GM19372 (cell line): Measurements from ENCODE around the gene CSRP2.
A peak's percentile ranks its signal among the peaks of the same experiment; 100 is the strongest.

Source experiments
- ATAC-seq: cut with Tn5 transposase; IDR thresholded peaks from one replicate; pipeline ENCODE4 v1.9.1; 2021; ENCODE audit warnings: mild to moderate bottlenecking, low read depth, moderate library complexity; ENCODE audit not compliant: unreplicated experiment

CSRP2 gene

DNA sequence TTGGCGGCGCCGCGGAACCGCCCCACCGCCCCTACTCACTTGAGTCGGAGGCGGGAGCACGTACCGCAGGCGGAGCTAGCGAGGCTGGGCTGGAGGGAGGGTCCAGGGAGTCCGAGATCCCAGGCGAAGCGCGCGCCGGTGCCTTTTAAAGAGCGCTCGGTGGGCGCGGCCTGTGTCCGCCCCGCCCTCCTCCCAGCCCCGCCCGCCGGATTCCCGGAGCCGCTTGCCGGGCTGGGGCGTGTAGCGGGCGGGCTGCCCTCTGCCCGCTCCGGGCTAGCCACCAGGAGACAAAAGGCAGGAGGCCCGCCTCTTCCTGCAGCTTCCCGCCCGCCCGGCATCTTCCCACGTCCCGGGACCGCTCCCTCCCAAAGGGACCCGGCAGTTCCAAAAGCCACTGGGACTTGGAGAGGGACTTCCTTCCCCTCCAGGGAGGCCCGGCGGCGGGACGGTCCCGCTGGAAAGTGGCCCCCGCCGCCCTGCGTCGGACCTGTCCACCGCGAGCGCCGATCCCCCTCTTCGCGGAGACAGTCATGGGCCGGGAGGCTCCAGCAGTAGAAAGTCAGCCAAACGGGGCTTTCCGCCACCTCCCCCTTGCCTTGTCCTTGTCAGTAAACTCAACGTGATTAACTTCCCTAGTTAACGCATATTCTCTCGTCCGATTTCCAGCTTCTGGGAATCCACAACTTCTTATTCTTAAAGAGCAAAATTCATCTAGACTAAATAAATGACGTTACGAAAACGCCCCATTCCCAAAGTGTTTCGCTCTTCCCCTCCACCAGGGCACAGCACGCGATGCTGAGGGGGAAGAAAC, at the start of gene CSRP2:
CSRP2 (minus strand) TSS at position 121 of the 811 bp plus-strand sequence. CDS start 12,759 bp downstream, outside the sequence.
- ATAC-seq = peak; percentile 82

DNA sequence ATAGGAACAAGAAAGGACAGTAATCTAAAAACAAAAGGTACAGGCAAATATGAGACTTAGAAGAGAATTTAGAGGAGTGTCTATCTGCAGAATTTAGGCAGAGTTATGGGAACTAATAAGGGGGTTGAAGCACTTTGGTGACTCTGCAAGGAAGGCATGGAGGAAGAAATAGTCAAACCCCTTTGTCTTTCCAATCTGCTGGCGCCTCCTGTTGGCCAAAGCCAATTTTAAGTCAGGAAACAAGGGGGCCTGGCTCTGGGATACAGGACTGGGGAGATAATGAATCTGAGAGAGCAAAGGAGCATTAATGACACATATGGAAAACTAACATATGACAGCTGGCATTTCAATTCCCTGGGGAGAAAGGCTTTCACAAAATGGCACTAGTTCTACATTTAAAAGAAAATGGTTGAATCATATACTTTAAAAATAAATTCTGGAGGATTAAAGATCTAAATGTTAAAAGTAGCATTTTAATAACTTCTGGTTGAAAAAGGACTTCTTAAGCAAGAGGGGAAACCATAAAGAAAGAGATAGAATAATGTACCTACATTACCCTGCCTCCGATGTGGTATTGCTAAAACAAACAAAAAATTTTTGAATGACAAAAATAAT, 48.5 kb upstream of the CSRP2 start:
- no peak for ATAC-seq

DNA sequence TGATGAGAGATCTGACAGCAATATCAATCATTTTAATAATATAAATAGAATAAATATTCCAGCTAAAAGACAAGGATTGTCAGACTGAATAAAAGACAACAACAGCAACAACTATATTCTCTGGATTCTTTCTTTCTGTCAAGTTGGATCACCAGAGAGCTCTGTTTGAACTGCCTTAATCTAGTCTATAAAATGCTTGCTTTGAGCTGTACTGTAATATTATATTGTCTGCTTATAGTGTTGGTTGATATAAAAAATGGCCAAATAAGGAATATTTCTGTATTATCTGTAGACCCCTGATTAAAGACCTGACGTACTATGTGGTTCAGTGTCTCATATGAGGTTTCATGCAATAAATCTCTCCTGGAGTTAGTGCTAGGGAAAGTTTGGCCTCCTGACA, 46.3 kb upstream of the CSRP2 start:
- no peak for ATAC-seq

DNA sequence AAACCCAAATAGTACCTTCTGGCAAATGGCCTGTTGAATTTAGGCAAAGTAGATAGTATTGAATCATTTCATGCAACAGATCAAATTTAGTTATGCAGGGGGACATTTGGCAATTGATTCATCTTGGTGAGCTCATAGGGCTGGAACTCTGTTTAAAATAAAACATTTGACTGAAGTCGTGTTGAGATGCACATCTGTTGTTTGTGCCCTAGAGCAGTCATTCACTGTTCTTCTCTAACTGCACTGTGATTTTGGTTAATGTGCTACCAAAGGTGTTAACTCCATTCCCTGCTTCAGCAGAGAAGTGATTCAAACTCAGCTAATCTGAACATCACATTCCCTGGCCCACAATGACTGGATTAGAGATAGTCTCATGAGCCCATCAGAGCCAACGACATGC, 44.0 kb upstream of the CSRP2 start:
- no peak for ATAC-seq

DNA sequence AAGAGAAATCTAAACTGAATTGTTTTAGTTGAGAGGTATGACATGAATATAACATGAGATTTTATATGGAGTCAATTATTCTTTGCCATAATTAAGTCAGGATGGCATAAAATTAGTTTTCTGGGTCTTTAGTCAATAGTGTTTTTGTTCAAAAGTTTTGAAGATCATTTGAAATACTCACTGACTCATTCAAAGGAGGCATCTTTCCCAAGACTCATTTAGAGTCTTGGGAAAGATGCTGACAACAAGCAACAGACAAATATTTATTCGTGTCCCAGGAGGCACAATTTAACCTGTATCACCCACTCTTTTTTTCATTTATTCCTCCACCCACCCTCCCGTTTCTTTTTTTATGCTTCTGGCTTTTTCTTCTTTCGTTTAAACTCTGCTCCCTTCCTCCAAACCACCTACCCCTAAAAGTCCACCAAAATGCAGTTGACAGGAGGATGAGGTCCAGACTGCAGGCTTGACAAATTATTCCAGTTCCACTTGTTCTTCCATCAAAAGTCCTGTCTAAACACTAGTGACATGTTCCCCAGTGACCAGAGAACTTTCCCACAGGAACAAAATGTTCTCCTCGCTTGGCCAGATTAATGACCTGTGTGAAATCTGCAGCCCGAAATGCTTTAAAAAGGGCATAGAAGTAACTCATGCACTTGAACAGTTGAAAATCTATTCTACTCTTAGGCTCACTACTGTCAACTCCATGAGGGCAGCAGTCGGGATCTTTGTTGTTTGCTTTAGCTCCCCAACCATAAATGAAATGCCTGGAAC, 43.3 kb upstream of the CSRP2 start:
- no peak for ATAC-seq

- ATAC-seq = no peak
These were observed 42.3 kb upstream of the CSRP2 start for GRCh38 chr12:76921100-76921471.

DNA sequence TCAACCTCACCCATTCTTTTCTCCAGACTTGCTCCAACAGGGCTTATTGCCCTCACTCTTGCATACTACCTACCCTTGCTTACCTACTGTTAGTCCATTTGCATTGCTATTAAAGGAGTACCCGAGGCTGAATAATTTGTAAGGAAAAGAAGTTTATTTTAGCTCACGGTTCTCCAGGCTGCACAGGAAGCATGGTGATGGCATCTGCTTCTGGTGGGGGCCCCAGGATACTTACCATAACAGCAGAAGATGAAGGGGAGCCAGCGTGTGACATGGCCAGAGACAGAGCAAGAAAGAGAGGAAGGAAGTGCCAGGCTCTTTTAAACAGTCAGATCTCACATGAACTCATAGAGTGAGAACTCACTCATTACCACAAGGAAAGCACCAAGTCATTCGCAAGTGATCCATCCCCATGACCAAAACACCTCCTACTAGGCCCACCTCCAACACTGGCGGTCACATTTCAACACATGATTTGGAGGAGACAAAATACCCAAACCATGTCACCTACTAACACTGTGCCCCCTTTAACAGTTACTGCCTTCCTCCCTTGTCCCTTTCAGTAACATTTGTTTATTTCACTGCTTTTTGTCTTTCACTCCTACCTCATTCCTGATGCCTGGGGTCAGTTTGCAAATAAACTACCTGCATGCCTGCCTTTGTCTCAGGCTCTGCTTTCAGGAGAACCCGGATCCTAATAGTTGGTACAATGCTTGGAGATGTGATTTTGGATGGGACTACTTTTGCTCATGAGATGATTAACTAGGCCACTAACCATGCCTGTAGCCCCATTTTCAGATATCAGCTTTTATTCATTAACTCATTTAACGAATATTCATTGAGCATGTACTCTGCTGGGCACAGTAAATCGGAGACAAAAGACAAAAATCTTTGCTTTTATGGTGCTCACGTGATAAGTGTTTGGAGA, 41.6 kb upstream of the CSRP2 start:
- ATAC-seq = peak; percentile 60

DNA sequence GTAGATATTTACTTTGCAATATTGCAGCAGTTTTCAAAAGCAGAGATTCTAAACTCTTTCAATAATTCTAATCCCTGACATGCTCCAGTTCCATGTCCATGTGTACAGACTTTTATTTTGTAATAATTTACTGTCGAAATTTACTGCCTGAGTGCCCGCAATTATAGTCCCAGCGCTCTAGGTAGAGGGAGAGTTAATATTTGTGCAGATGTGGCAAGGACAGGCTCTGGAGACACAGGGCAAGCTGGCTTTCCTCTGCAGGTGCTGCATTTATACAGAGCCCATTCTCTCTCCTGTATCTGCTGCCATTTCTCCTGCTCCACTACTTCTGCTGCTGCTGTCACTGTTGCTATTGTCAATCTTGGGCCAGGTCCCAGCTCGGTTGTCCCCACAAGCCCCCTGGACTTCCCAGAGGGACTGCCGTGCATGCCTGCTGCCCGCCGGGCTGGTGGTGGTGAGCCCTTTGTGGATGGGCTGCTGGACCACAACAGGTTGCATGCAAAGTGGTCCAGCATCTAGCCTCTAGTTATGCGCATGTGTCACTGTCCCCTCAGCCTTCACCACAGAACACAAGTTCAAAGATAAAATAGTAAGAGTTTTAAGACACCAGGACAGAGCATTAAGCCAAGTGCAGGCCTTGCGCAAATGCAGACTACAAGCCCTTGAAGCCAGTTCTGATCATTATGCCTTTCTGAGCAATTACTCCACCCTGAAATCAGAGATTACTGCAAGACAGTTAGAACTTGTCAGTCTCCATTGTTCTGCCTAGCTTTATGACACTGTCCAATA, 40.8 kb upstream of the CSRP2 start:
- no peak for ATAC-seq

GRCh38 chr12:76916170-76916540, 37.3 kb upstream of the CSRP2 start:
- ATAC-seq = no peak

DNA sequence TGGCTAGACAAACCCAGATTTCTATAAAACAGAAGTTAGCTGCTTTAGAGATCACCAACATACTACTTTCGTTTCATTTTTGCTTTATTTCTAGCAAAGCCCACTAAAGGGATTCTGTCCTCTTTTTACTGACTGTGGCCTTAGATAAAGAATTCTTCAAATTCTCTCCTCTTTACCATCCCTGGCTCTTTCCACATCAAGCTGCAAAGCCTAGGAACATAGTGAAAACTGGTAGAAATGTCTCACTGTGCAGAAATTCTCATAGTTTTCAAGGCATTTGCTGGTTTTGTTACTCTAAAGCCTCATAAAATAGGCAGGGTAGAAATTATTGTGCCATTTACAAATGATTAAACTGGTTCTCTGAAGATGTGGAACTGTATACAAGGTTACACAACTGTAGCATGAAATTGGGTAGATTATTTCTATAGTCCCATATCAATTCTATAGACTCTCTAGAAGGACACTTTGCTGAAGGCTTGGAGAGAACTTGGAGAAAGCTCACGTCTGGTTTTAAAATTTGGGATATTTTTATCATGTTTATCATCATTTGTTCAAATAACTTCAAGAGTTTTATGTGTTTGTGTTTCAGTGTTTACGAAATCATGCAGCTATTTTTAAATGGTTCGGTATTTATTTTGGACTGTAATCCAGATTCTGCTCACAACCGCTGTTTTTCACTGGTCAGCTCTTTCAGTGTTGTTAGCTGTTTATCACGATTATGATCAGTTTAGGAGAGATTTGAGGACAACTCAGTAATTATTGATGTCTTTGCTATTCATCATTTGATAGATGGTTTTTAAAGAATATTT, 36.7 kb upstream of the CSRP2 start:
- no peak for ATAC-seq

DNA sequence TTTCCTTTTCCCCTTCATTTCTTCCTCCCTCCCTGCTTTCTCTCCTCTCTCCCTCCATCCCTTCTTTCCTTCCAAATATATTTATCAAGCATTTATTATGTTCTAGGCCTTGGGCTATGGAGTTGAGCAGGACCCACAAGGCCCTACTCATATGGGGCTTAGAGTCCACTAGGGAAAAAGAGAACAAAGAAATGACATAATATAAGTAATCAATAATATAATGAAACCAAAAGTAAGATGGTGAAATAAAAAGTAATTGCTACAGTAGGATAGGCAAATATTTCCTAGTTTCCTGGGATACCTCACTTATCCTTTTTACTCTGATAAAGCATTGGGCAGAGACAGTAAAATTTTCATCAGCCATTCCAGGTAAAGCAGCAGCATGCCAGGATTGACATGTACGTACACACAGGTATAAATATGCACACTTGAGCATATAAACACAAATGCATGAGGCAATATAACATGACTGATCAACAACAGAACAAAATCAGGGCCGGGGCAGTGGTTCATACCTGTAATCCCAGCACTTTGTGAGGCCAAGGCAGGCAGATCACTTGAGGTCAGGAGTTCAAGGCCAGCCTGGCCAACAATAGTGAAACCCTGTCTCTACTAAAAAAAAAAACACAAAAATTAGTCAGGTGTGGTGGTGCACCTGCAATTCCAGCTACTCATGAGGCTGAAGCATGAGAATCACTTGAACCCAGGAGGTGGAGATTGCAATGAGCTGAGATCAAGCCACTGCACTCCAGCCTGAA, 35.5 kb upstream of the CSRP2 start:
- ATAC-seq = no peak

DNA sequence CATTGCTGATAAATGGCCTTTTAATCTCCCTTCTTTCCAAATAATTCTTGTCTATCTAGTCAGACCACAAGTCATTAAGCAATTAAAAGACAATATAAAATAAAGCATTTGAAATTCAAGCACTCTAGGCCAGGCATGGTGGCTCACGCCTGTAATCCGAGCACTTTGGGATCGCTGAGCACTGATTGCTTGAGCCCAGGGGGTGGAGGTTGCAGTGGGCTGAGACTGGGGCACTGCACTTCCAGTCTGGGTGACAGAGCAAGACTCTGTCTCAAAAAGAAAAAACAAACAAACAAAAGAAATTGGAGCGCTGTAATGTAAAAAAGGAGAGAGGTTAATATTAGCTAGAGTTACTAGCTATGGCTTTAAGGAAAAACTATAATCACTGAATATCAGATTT, 30.5 kb upstream of the CSRP2 start:
- no peak for ATAC-seq

GRCh38 chr12:76908303-76909017, 29.6 kb upstream of the CSRP2 start:
- ATAC-seq = no peak

GRCh38 chr12:76901628-76902380, 23.0 kb upstream of the CSRP2 start:
- no peak for ATAC-seq

DNA sequence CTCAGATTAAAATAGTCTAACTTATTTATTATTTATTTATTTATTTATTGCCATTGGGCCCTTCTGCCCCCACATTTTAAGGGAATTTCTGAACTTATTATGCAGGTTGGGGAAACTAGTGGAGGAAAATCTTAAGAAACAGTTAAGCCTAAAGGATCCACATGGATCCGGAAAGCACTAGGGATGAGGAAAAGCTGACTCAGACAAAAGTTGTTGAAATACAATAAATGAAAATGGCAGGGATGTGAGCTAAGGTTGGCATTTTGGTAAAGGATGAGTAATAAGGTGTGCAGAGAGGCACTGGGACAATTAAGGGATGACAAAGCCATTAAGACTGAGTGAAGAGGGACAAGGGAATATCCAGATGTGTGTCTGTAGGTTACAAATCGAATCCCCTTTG, 20.7 kb upstream of the CSRP2 start:
- no peak for ATAC-seq

DNA sequence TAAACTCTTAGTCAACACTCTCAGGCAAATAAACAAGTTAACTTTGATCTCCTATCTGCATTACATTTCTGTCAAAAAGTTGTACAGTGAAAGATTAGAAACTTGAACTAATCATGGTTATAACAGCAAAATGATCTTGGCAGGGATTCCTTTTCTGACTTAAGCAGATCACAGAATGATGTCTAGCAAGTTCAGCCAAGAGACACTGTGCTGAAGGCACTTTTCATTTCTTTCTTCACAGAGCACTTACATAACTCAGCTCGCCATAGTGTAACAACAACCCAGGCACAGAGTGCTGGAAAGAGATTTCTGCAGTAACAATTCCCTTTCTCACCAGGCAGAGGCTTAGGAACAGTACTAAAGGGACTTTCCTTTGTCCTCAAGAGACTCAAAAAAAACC, 19.6 kb upstream of the CSRP2 start:
- ATAC-seq = no peak

DNA sequence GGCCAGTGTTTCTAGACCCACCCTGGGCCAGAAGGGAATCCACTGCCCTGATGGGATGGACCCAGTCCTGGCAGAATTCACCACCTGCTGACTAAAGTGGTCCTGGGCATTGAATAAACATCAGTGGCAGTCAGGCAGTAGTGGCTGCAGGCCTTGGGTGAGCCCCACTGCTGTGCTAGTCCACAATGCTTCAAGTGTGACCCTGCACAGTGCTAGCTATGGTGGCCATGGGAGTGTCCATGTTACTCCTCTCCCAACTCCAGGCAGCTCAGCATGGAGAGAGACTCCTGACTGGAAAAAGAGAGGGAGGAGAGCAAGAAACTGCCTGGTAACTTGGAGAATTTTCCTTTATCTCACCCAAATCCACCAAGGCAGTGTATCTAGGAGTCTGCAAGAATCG, 17.5 kb upstream of the CSRP2 start:
- ATAC-seq = no peak
